Activated CD4-positive, alpha-beta T cell treated with anti-CD3 and anti-CD28 coated beads for 48 hours (primary cell): ENCODE data around the gene HRH1.
A peak's percentile ranks its signal among the peaks of the same experiment; 100 is the strongest.
"Not testable (repeated sequence)": the region's sequence is repeated elsewhere in the genome, so short reads cannot be mapped to it uniquely, and the experiment has no call there.

Source experiments
- DNase-seq: peaks from one replicate; pipeline ENCODE4 v3.0.0-alpha.2; 2020

HRH1 gene

GRCh38 chr3:11211531-11212298 is 57.4 kb downstream of the HRH1 start:
- DNase-seq, result no peak

- DNase-seq, result no peak
Observed at GRCh38 chr3:11212299-11212608, 58.0 kb downstream of the HRH1 start.

GRCh38 chr3:11212784-11213183 is 58.5 kb downstream of the HRH1 start:
- no peak for DNase-seq

- DNase-seq, result no peak
Observed at GRCh38 chr3:11213810-11214450, 59.6 kb downstream of the HRH1 start.

GRCh38 chr3:11214451-11214978 is 60.2 kb downstream of the HRH1 start:
- DNase-seq, result no peak

- not testable (repeated sequence) for DNase-seq
Observed at GRCh38 chr3:11217370-11217769, 63.1 kb downstream of the HRH1 start.

- no peak for DNase-seq
Observed at GRCh38 chr3:11220230-11220629, 65.9 kb downstream of the HRH1 start.

- DNase-seq, result no peak
Observed at GRCh38 chr3:11221818-11222415, 67.6 kb downstream of the HRH1 start.

GRCh38 chr3:11224010-11224409 is 69.7 kb downstream of the HRH1 start:
- no peak for DNase-seq

- no peak for DNase-seq
Observed at GRCh38 chr3:11224870-11225229, 70.6 kb downstream of the HRH1 start.

- no peak for DNase-seq
Observed at GRCh38 chr3:11226042-11226370, 71.7 kb downstream of the HRH1 start.

- DNase-seq, result no peak
Observed at GRCh38 chr3:11228041-11228440, 73.7 kb downstream of the HRH1 start.

GRCh38 chr3:11230125-11230524 is 75.8 kb downstream of the HRH1 start:
- no peak for DNase-seq

GRCh38 chr3:11230832-11231231 is 76.5 kb downstream of the HRH1 start:
- no peak for DNase-seq

GRCh38 chr3:11235385-11235784 is 81.1 kb downstream of the HRH1 start:
- DNase-seq, result no peak

- peak; percentile 89 for DNase-seq
Observed at GRCh38 chr3:11236588-11237461, 82.5 kb downstream of the HRH1 start.

GRCh38 chr3:11238060-11238459 is 83.8 kb downstream of the HRH1 start:
- DNase-seq, result peak; percentile 43

- DNase-seq, result peak; percentile 31
Observed at GRCh38 chr3:11238880-11239279, 84.6 kb downstream of the HRH1 start.

GRCh38 chr3:11239796-11240195 is 85.5 kb downstream of the HRH1 start:
- DNase-seq, result no peak

- peak; percentile 71 for DNase-seq
Observed at GRCh38 chr3:11240496-11240895, 86.2 kb downstream of the HRH1 start.

- no peak for DNase-seq
Observed at GRCh38 chr3:11244121-11244677, 89.9 kb downstream of the HRH1 start.

- no peak for DNase-seq
Observed at GRCh38 chr3:11245276-11245675, 91.0 kb downstream of the HRH1 start.
